COLO829 (cell line): ENCODE results near the gene PRR33.
"Not testable (repeated sequence)": the region's sequence is repeated elsewhere in the genome, so short reads cannot be mapped to it uniquely, and the experiment has no call there.

Source experiments
- DNase-seq: peaks from one replicate; pipeline ENCODE4 v3.0.0; 2012; ENCODE audit warnings: low spot score

The PRR33 gene

GRCh38 chr11:1875851-1876301 lies 15.8 kb downstream of the PRR33 start:
- DNase-seq, result not testable (repeated sequence)

DNA sequence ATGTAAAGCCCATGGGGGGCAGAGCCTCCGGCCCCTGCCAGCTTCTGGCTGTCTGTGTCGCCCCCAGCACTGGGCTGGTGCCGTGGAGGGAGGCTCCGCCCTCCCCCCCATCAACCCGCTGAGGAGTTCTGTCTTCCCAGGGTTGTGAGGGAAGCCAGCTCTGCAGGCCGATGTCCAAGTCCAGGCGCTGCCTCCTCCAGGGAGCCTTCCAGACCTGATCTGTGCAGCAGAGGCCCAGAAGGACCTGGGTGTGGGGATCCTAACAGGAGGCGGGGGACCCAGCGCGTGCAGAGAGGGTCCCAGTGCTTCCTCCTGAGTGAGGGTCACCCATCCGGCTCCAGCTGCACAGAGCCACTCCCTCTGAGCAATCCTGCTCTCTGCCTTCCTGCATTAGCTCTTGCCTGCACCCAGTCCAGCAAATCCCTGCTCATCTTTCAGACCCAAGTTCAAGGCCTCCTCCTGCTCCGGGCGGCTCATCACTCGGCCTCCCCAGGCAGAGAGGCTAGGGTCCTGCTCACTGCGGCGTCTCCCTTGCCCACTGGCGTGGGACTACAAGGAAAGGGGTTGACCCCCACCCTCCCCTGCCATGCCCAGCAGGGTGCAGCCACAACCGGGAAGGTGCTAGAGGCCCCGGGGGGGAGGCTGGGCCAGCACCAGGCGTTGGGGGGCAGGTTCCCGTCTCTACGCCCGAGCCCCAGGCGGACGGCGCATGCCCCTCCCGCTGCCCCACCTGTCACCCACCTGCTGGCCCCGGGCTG lies 16.4 kb downstream of the PRR33 start:
- no peak for DNase-seq

GRCh38 chr11:1874441-1875092 lies 17.1 kb downstream of the PRR33 start:
- not testable (repeated sequence) for DNase-seq

- not testable (repeated sequence) for DNase-seq
Observed at GRCh38 chr11:1873813-1874150, 17.9 kb downstream of the PRR33 start.

GRCh38 chr11:1873048-1873812 lies 18.5 kb downstream of the PRR33 start:
- DNase-seq, result no peak

- no peak for DNase-seq
Observed at GRCh38 chr11:1872267-1872985, 19.3 kb downstream of the PRR33 start.

- DNase-seq, result no peak
Observed at GRCh38 chr11:1871531-1871930, 20.2 kb downstream of the PRR33 start.

- DNase-seq, result no peak
Observed at GRCh38 chr11:1870721-1871466, 20.8 kb downstream of the PRR33 start.

- no peak for DNase-seq
Observed at GRCh38 chr11:1870326-1870696, 21.4 kb downstream of the PRR33 start.

DNA sequence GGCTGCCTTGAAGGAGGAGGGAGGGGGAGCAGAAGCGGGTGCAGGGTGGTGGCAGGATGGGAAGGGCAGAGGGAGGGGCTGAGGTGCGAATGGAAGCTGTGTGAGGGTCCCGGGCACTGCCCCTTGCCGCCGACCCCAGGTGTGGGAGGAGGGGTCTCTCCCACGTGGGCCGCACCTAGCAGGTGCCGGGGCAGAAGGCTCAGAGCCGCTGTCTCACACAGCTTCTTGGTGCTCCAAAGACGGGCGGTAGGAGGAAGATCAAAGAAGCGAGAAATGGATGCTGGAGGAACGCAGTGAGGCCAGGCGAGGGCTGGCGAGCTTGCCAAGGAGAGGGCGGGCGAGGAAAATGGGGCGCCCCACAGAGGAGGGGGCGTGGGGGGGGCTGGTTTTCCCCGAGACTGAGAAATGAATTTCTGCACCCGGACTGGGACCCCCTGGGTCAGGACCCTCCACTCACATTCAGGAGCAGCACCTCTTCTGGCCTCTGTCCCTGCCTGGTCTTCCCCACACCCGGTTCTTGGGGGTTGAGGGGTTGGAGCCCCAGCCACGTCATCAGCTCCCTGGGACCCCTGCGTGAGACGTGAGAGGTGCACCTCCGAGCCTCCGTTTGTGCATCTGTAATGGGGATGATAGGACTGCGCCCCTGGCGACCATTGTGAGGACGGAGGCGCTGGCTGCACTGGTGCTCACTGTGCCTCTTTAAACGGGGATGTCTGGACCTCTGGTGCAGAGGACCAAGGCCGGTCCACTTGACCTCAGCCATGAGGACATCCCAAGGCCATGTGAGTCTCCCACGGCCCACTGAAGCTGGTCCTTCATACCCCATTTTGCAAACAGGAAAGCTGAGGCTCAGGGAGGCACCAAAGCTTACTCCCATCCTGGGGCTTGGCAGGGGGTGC lies 22.0 kb downstream of the PRR33 start:
- no peak for DNase-seq

DNA sequence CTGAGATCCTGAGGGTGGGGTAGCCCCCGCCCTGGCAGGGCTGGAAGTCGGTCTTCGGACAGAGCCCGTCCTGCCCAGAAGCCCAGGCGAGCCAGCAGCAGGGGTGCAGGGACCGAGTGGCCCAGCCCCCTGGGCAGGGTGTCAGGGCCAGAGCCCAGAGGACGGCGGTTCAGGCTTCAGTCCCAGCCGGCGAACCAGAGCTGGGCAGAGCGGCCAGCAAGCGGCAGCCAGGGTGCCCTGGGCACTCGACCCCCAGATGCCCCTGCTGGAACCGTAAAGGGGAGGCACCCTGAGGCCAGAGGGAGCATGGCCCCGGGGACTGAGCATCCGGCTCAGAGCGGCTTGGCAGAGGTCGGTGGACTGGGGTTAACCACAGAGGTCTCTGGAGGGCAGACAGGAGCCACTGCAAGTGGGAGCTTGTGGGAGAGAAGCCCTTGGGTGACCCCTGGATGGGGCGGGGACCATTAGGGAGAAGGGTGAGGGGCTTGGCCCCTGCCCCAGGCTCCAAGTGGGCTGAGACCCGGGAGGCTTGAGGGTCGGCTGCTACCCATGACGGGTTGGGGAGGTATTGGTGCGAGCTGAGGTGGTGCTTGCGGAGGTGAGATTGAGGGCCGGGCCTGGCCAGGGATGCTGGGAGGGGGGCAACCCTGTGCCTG lies 22.9 kb downstream of the PRR33 start:
- no peak for DNase-seq

DNA sequence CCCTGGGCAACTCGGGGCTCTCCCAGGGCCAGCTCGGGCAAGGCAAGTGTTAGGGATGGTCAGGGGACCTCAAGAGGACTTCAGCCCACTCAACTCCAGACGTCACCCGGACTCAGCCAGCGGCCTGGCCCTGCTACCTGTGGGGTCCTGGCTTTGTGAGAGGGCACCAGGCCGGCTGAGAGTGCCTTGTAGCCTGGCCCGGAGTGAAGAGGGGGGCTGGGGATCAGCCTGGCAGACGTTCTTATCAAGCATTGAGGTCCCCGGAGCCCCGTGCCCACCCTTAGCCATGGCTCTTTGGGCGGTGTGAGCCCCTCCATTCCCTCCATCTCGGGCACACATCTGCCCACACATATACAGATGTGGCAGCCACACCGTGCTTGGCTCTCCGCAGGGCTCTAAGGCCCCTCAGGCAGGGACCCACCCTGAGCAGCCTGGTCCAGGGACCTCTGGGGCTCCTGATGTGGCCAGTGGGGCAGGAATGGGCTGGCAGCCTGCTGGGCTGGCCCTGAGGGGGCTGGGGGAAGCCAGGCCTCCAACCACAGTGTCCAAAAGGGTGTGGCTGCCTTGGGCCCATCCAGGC lies 23.5 kb downstream of the PRR33 start:
- DNase-seq, result no peak

- DNase-seq, result no peak
Observed at GRCh38 chr11:1867381-1867780, 24.3 kb downstream of the PRR33 start.

DNA sequence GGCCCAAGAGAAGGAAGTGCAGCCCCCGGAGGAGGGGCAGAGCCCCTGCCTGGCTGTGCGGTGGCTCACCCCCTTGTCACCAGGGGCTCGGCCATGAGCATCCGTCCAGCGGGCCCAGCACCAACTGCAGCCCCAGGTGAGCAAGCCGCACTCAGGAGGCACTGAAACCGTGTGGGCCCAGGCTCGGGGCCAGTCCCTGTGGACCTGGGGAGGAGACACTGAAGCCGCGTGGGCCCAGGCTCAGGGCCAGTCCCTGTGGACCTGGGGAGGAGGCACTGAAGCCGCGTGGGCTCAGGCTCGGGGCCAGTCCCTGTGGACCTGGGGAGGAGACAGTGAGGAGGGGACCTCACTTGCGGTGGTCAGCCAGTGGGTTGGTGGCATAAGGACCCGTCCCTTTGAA lies 24.9 kb downstream of the PRR33 start:
- DNase-seq, result no peak

GRCh38 chr11:1866226-1866625 lies 25.5 kb downstream of the PRR33 start:
- DNase-seq, result no peak

- no peak for DNase-seq
Observed at GRCh38 chr11:1864831-1865665, 26.6 kb downstream of the PRR33 start.

DNA sequence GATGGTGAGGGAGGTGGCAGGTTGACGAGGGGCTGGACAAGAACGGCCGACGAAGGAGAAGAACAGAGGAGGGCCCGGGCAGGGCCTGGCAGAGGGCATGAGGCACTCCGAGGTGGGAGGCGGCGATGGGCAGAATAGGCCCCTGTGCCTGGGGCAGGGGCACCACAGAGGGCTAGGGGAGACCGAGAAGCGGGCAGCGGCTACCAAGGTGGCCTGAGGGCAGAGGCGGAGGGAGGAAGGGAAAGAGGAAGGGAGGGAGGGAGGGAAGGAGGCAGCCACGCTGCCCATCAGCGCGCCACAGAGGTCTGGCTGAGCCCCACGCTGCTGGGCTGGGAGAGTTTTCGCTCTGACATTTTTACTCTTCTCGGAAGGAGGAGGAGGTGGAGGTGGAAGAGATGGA lies 27.5 kb downstream of the PRR33 start:
- DNase-seq, result no peak

DNA sequence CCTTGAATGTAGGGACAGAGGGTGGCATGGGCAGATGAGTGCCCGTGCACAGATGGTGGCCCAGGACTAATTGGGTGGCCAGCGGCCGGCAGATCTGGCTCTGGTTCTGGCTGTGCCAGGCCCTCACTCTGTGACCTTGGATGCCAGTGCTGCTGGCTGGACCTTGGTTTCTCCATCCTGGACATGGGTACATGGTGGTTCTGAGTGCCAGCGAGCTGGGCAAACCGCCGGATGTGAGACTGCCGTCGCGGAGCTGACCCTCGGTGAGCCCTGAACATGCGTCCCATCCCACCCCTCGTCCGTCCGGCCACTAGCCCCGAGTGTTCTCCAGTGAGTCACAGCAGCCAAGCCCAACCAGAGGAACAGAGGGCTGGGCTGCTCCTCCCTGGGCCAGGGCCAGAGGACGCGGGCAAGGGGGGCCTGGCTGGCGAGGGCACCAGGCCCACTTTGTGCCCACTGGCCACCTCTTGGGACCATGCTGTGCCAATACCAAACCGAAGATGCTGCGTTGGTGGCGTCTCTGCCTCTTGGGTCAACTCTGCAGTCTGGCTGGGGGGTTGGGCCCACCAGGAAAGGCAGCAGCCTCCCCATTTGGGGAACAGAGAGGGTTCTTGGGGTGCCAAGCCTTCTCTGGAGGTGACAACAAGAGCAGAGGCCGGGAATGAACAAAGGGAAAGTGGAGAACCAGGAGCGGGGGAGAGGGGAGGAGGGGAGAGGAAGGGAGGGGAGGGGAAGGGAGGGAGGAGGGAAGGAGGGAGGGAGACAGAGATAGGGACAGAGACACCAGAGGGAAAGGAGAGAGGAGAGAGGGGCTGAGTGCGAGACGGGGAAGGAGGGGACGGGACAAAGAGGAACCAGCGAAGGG lies 28.1 kb downstream of the PRR33 start:
- DNase-seq, result peak; percentile 89
